GM21526 (cell line): ENCODE data around the gene ARHGAP26.

Source experiments
- ATAC-seq: cut with Tn5 transposase; IDR thresholded peaks from one replicate; pipeline ENCODE4 v1.9.1; 2021; ENCODE audit warnings: moderate library complexity; ENCODE audit not compliant: unreplicated experiment, low FRiP score

Gene ARHGAP26

GRCh38 chr5:143002459-143003327 lies 232.5 kb downstream of the ARHGAP26 start:
- peak; percentile 69 for ATAC-seq

GRCh38 chr5:143003328-143003636 lies 233.1 kb downstream of the ARHGAP26 start:
- no peak for ATAC-seq

- no peak for ATAC-seq
Observed at GRCh38 chr5:143004361-143005145, 234.4 kb downstream of the ARHGAP26 start.

DNA sequence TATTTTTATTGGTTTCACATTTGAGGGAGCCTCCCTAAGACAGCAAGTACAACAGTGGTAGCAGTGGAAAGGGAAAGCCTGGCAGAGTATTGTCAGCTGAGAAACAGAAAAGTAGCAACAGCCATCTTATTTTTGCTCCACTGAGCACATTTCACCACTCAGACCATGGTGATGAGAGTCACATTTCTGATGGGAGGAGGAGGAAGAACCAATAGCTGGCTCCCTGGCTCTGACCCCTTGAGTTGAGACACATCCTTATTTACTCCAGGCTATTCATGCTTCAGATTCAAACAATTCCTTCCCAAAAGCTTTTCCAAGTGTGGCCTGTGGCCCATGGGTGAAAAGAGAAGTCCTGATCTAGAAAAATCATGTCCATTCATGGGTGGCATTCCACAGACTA lies 236.3 kb downstream of the ARHGAP26 start:
- no peak for ATAC-seq

GRCh38 chr5:143008032-143008431 lies 237.9 kb downstream of the ARHGAP26 start:
- ATAC-seq: no peak

DNA sequence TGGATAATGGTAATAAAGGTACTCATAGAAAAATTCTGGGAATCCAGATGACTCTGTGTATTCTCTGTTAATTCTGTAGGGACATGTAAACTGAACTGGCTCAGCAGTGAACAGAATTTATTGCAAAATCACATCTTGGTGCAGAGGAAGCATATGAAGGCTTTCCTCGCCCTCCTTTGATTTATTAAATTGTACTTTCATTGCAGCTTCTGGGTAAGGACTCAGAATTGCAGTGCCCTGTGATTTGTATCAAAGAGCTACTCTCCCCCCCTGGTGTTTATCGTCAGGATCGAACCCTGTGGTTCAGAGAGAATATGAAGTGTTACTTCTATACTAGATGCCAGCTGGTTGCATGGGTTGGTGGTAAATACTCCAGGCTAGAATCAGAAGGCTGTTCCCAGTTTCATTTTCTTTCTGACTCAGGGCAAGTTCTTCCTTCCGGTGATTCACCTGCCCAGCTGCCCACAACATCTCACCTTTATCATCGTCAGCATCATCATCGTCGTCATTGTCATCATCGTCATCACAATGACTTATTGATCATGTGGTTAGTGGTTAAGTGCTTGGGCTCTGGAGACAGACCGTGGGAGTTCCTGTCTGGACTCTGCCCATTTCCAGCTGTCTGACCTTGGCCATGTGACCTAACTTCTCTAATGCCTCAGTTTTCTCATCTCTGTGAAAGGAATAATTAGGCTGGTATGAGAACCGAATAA lies 238.8 kb downstream of the ARHGAP26 start:
- ATAC-seq: peak; percentile 70

- no peak for ATAC-seq
Observed at GRCh38 chr5:143010351-143010750, 240.2 kb downstream of the ARHGAP26 start.

- no peak for ATAC-seq
Observed at GRCh38 chr5:143011585-143011984, 241.4 kb downstream of the ARHGAP26 start.

GRCh38 chr5:143013176-143013891 lies 243.2 kb downstream of the ARHGAP26 start:
- ATAC-seq: no peak

GRCh38 chr5:143014017-143014651 lies 244.0 kb downstream of the ARHGAP26 start:
- no peak for ATAC-seq

GRCh38 chr5:143016777-143017516 lies 246.8 kb downstream of the ARHGAP26 start:
- ATAC-seq: no peak

GRCh38 chr5:143017541-143017940 lies 247.4 kb downstream of the ARHGAP26 start:
- ATAC-seq: no peak

GRCh38 chr5:143017992-143018391 lies 247.8 kb downstream of the ARHGAP26 start:
- ATAC-seq: no peak

DNA sequence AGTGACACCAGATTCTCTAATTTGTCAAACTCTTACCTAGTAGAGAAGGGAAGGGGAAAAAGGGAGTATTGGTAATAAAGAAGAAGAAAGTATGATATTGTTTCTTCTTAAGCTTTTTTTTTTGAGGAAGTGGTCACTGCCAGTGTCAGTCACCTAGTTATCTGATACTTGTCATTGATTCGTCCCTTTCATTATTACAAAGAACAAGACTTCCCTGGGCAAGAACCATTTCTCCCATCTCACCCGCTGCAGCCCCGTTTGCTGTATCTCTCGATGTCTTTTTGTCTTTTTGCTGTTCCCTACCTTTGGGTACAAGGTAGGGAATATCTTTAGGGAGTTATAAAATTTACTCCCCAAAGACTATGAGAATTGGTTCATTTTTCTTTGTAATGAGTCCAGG lies 249.0 kb downstream of the ARHGAP26 start:
- no peak for ATAC-seq

GRCh38 chr5:143019614-143020515 lies 249.7 kb downstream of the ARHGAP26 start:
- peak; percentile 89 for ATAC-seq

GRCh38 chr5:143021595-143021994 lies 251.4 kb downstream of the ARHGAP26 start:
- no peak for ATAC-seq

- ATAC-seq: peak; percentile 38
Observed at GRCh38 chr5:143023411-143024096, 253.4 kb downstream of the ARHGAP26 start.
